Panc1 (cell line): Measurements from ENCODE around the gene PRKACA.

Experiments used
- CTCF ChIP-seq: fragments of 450-650 bp; IDR thresholded peaks from 2 replicates; pipeline ENCODE4 v1.5.1; 2017; ENCODE audit warnings: mild to moderate bottlenecking
- POLR2AphosphoS5 ChIP-seq: IDR thresholded peaks from 2 replicates; pipeline ENCODE4 v1.6.1; 2012; ENCODE audit warnings: mild to moderate bottlenecking, low read depth, low read length, moderate library complexity
- REST ChIP-seq, 2 experiments: IDR thresholded peaks; 2 replicates each; pipeline ENCODE4 v1.6.1; 2011 to 2012; ENCODE audit warnings: low read depth in 2 of 2, control low read depth in 1 of 2, low read length in 1 of 2, mild to moderate bottlenecking in 1 of 2, moderate library complexity in 1 of 2; ENCODE audit not compliant: insufficient read depth in 1 of 2
- SIN3A ChIP-seq: IDR thresholded peaks from 2 replicates; pipeline ENCODE4 v1.6.1; 2012; ENCODE audit warnings: low read depth, mild to moderate bottlenecking, low read length, moderate library complexity, borderline replicate concordance; ENCODE audit not compliant: insufficient read depth

- TF ChIP-seq CTCF: no peak
- no peak for TF ChIP-seq SIN3A
- no peak for TF ChIP-seq POLR2AphosphoS5
- no peak for TF ChIP-seq REST (IDR thresholded peaks at IDR 0.05; ENCODE audit: insufficient read depth in 1 of 2, low read depth in 2 of 2, low read length in 1 of 2)
Measured at GRCh38 chr19:14159059-14159458, 41.5 kb upstream of the PRKACA start.
